ENCODE data around the gene ATP6V0C. TPM values are rescaled to one million over a fixed set of nuclear protein-coding genes. Genes with fewer than 3 reads are reported as not detected.

ATP6V0C gene
- total and polyA plus RNA-seq, 2 of the 8 experiments (the other 6 are each of a cell fraction or from before 2014, with no cell fraction given) = 125 to 176 TPM

- TF ChIP-seq EP300 (IDR thresholded peaks at IDR 0.05; ENCODE audit: borderline replicate concordance in 1 of 2, low read depth in 2 of 2, low read length in 2 of 2) = peak in 1 of 2 experiments; percentile 39; a peak in 1 of 3 replicates
- no peak; the same call in 1 of the 2 replicates for TF ChIP-seq GABPA (IDR thresholded peaks at IDR 0.05; ENCODE audit: borderline replicate concordance, insufficient read depth, low read length)
- no peak for TF ChIP-seq SUZ12 (IDR thresholded peaks at IDR 0.05; ENCODE audit: low read length)
- peak; percentile 72 for TF ChIP-seq KDM5A (IDR thresholded peaks at IDR 0.05; ENCODE audit: low read length)
- peak; percentile 61 for TF ChIP-seq MAX (IDR thresholded peaks at IDR 0.05)
- TF ChIP-seq FOSL1 (IDR thresholded peaks at IDR 0.05; ENCODE audit: insufficient read depth, low read depth, low read length) = no peak
- TF ChIP-seq YY1 (IDR thresholded peaks at IDR 0.05; ENCODE audit: low read depth, low read length) = 0 out of 2 replicates have a peak, but pooled peaks have one; percentile 25
- peak; percentile 94 to 96 for TF ChIP-seq RAD21 (IDR thresholded peaks at IDR 0.05 in 1 of 2, conservative IDR thresholded peaks at IDR 0.05 in 1 of 2; ENCODE audit: low read depth in 2 of 2, low read length in 2 of 2)
- TF ChIP-seq GTF2F1 (IDR thresholded peaks at IDR 0.05; ENCODE audit: borderline replicate concordance, low read depth, low read length) = peak; percentile 24; the same call in 1 of the 2 replicates
- peak; percentile 67; the same call in 1 of the 2 replicates for TF ChIP-seq CREB1 (IDR thresholded peaks at IDR 0.05)
- peak; percentile 39; the same call in 1 of the 2 replicates for TF ChIP-seq TBP (IDR thresholded peaks at IDR 0.05; ENCODE audit: low read depth, low read length)
Measured at GRCh38 chr16:2500918-2501750, 12.6 kb upstream of the ATP6V0C start (continued).

All from H1 (cell line).